H1 (cell line): ENCODE measurements around the gene CHST12. TPM values are rescaled to one million over a fixed set of nuclear protein-coding genes. Genes with fewer than 3 reads are reported as not detected.
A peak's percentile ranks its signal among the peaks of the same experiment; 100 is the strongest.

Experiments used
- CTCF ChIA-PET: fragments of 300-600 bp; sonication (Branson Sonifier 250); formaldehyde crosslinking; loops from one replicate; lab custom pipeline; 2021; ENCODE audit not compliant: partially characterized antibody; lab: Charles Lee
- POLR2A ChIA-PET: fragments of 300-600 bp; sonication (Branson Sonifier 250); formaldehyde crosslinking; loops from one replicate; lab custom pipeline; 2021; ENCODE audit warnings: inconsistent platforms; ENCODE audit not compliant: partially characterized antibody; lab: Charles Lee
- DNase-seq, 2 experiments: peaks; one replicate each; pipeline versions ENCODE4 v3.0.0 to v3.0.0-alpha.2; 2010 to 2022; ENCODE audit warnings: low spot score in 2 of 2, low read depth in 1 of 2, mixed read lengths in 1 of 2
- FAIRE-seq: peaks from 2 replicates; lab custom pipeline; 2011; peaks lifted over from hg19 to GRCh38; lab: Jason Lieb, UNC
- H2AFZ ChIP-seq: 2 replicates; pipeline ENCODE4 v1.8.1; 2012; ENCODE audit warnings: low read length, inconsistent platforms
- H2AK5ac ChIP-seq: 2 replicates; pipeline ENCODE4 v1.6.1; 2013; ENCODE audit warnings: low read depth, low read length
- H2BK120ac ChIP-seq: replicated peaks from 2 replicates; pipeline ENCODE3; 2013; ENCODE audit warnings: low read depth, low read length, inconsistent platforms
- H2BK12ac ChIP-seq: 2 replicates; pipeline ENCODE4 v1.6.1; 2013; ENCODE audit warnings: low read depth, low read length
- H2BK15ac ChIP-seq: 2 replicates; pipeline ENCODE4 v1.6.1; 2013; ENCODE audit warnings: low read length
- H2BK20ac ChIP-seq: 2 replicates; pipeline ENCODE4 v1.6.1; 2013; ENCODE audit warnings: low read length
- H2BK5ac ChIP-seq: 2 replicates; pipeline ENCODE4 v1.6.1; 2013; ENCODE audit warnings: low read depth, low read length
- H3K14ac ChIP-seq: 2 replicates; pipeline ENCODE4 v1.6.1; 2013; ENCODE audit warnings: inconsistent platforms; ENCODE audit not compliant: insufficient read length
- H3K18ac ChIP-seq: 2 replicates; pipeline ENCODE4 v1.6.1; 2013; ENCODE audit warnings: low read length; ENCODE audit errors: extremely low read depth
- H3K23ac ChIP-seq: 2 replicates; pipeline ENCODE4 v1.6.1; 2013; ENCODE audit warnings: inconsistent platforms; ENCODE audit not compliant: insufficient read length
- H3K23me2 ChIP-seq: 2 replicates; pipeline ENCODE4 v1.6.1; 2013; ENCODE audit warnings: low read depth, low read length
- H3K27ac ChIP-seq: 2 replicates; pipeline ENCODE4 v1.6.1; 2011; ENCODE audit warnings: low read depth, low read length, inconsistent platforms
- H3K27me3 ChIP-seq, 4 experiments: replicated peaks in 1 of 4; 1 replicate in 1 of 4; 2 replicates in 3 of 4; pipeline versions ENCODE4 v1.6.1 to v1.8.1; 2011 to 2013; ENCODE audit warnings: low read length in 3 of 4, mild to moderate bottlenecking in 3 of 4, inconsistent platforms in 2 of 4, mixed read lengths in 2 of 4, moderate library complexity in 1 of 4; ENCODE audit not compliant: control insufficient read depth in 3 of 4, insufficient read depth in 3 of 4; ENCODE audit errors: extremely low read depth in 1 of 4
- H3K36me3 ChIP-seq, 4 experiments: 2 replicates each; pipeline versions ENCODE4 v1.6.1 to v1.8.1; 2011 to 2013; ENCODE audit warnings: mild to moderate bottlenecking in 4 of 4, low read length in 3 of 4, moderate library complexity in 2 of 4, control low read depth in 1 of 4, inconsistent platforms in 1 of 4; ENCODE audit not compliant: insufficient read depth in 4 of 4, control insufficient read depth in 2 of 4
- H3K4ac ChIP-seq: replicated peaks from 2 replicates; pipeline ENCODE3; 2013; ENCODE audit warnings: low read length, low read depth, mixed read lengths, inconsistent platforms; ENCODE audit not compliant: insufficient read length
- H3K4me1 ChIP-seq, 4 experiments: replicated peaks in 1 of 4; 1 replicate in 1 of 4; 2 replicates in 3 of 4; pipeline versions ENCODE4 v1.6.1 to v1.8.1; 2011 to 2013; ENCODE audit warnings: low read length in 3 of 4, inconsistent platforms in 2 of 4, mixed read lengths in 1 of 4; ENCODE audit not compliant: insufficient read depth in 4 of 4, control insufficient read depth in 3 of 4
- H3K4me2 ChIP-seq, 2 experiments: 2 replicates each; pipeline versions ENCODE4 v1.6.1 to v1.8.1; 2011 to 2013; ENCODE audit warnings: low read depth in 2 of 2, low read length in 2 of 2, control low read depth in 1 of 2, inconsistent platforms in 1 of 2, mild to moderate bottlenecking in 1 of 2; ENCODE audit not compliant: insufficient read depth in 1 of 2
- H3K4me3 ChIP-seq, 4 experiments: fragments of 200-600, 300-600 bp in 1 of 4; sonication (generic), shearing (Covaris generic), sonication (Bioruptor Twin) in 1 of 4; 2 replicates each; pipeline versions ENCODE4 v1.5.1 to v1.8.1; 2011 to 2016; ENCODE audit warnings: low read length in 4 of 4, low read depth in 3 of 4, control low read depth in 2 of 4, inconsistent platforms in 2 of 4, mild to moderate bottlenecking in 2 of 4, mixed read lengths in 1 of 4, moderate library complexity in 1 of 4; ENCODE audit not compliant: insufficient read depth in 2 of 4; ENCODE audit errors: extremely low read depth in 1 of 4
- H3K56ac ChIP-seq: replicated peaks from 2 replicates; pipeline ENCODE3; 2013; ENCODE audit warnings: low read depth, mild to moderate bottlenecking, mixed read lengths, low read length, inconsistent platforms; ENCODE audit not compliant: insufficient read length
- H3K79me1 ChIP-seq: 2 replicates; pipeline ENCODE4 v1.6.1; 2013; ENCODE audit warnings: low read depth, low read length, control low read depth
- H3K79me2 ChIP-seq, 2 experiments: 2 replicates each; pipeline versions ENCODE4 v1.6.1 to v1.8.1; 2012 to 2013; ENCODE audit warnings: low read length in 2 of 2, mild to moderate bottlenecking in 2 of 2, inconsistent platforms in 1 of 2; ENCODE audit not compliant: insufficient read depth in 2 of 2, control insufficient read depth in 1 of 2
- H3K9ac ChIP-seq, 4 experiments: replicated peaks in 1 of 4; 1 replicate in 1 of 4; 2 replicates in 3 of 4; pipeline versions ENCODE4 v1.6.1 to v1.8.1; 2011 to 2013; ENCODE audit warnings: low read depth in 3 of 4, low read length in 3 of 4, control low read depth in 2 of 4, mild to moderate bottlenecking in 2 of 4, moderate library complexity in 2 of 4, inconsistent platforms in 1 of 4; ENCODE audit errors: extremely low read depth in 1 of 4
- H3K9me3 ChIP-seq, 2 experiments: 2 replicates each; pipeline versions ENCODE4 v1.6.1 to v1.8.1; 2012 to 2013; ENCODE audit warnings: mild to moderate bottlenecking in 2 of 2, moderate library complexity in 2 of 2, control low read depth in 1 of 2, inconsistent platforms in 1 of 2, low read depth in 1 of 2, low read length in 1 of 2, mixed read lengths in 1 of 2; ENCODE audit not compliant: insufficient read depth in 2 of 2
- H4K20me1 ChIP-seq, 2 experiments: replicated peaks in 1 of 2; 2 replicates each; pipeline versions ENCODE3 to v1.8.1; 2011 to 2013; ENCODE audit warnings: inconsistent platforms in 2 of 2, low read length in 2 of 2, mild to moderate bottlenecking in 1 of 2; ENCODE audit not compliant: insufficient read depth in 2 of 2, control insufficient read depth in 1 of 2
- H4K5ac ChIP-seq: 2 replicates; pipeline ENCODE4 v1.6.1; 2013; ENCODE audit warnings: low read length, low read depth, mixed read lengths, inconsistent platforms; ENCODE audit not compliant: insufficient read length
- H4K8ac ChIP-seq: 2 replicates; pipeline ENCODE4 v1.8.0; 2013; ENCODE audit warnings: mild to moderate bottlenecking, moderate library complexity, low read length, inconsistent platforms; ENCODE audit not compliant: insufficient read depth; ENCODE audit errors: extremely low read depth
- H4K91ac ChIP-seq: replicated peaks from 2 replicates; pipeline ENCODE3; 2013; ENCODE audit warnings: low read length, mixed read lengths, inconsistent platforms; ENCODE audit not compliant: insufficient read length
- TAF1 ChIP-seq: IDR thresholded peaks from 2 replicates; pipeline ENCODE4 v1.6.1; 2011; ENCODE audit warnings: mild to moderate bottlenecking, low read depth, low read length
- TEAD4 ChIP-seq: IDR thresholded peaks from 2 replicates; pipeline ENCODE4 v1.6.1; 2012; ENCODE audit warnings: low read depth, low read length, inconsistent platforms, mixed read lengths
- WGBS, 2 experiments: shearing (Covaris generic) in 1 of 2; methylation state at CpG; one replicate each; pipeline versions ENCODE4 v1.1.6 to v1.1.7; 2013 to 2015; ENCODE audit warnings: low lambda C conversion rate in 2 of 2, mixed read lengths in 2 of 2, inconsistent platforms in 1 of 2, low coverage in 1 of 2, missing lambda C conversion rate in 1 of 2; ENCODE audit not compliant: insufficient replicate concordance in 2 of 2, insufficient coverage in 1 of 2, insufficient read length in 1 of 2; ENCODE audit errors: extremely low coverage in 1 of 2, missing lambda C conversion rate in 1 of 2; 5-methylcytosine and 5-hydroxymethylcytosine counted together
- polyA plus RNA-seq, 7 experiments: library from polyadenylated mRNA; depleted of rRNA in 3 of 7; stranded (reverse) in 5 of 7; unstranded in 2 of 7; fragments of >200 nt in 5 of 7; fragments of 200-250 nt in 2 of 7; gene quantifications; 1 replicate in 5 of 7; 2 replicates in 1 of 7; 4 replicates in 1 of 7; pipeline versions ENCODE4 v1.2.1 to v1.2.3, GENCODE V29; 2011 to 2013; ENCODE audit warnings: missing spikeins in 2 of 7, mixed read lengths in 2 of 7
- total RNA-seq: library from RNA; stranded (reverse); fragmentation: NEBNext Ultra II Directional; extraction: Animal tissue kit (Norgen Biotek cat#: 25700); gene quantifications from 2 replicates; pipeline ENCODE4 v1.2.1, GENCODE V29; 2021

The CHST12 gene
- total and polyA plus RNA-seq, 2 of the 8 experiments (the other 6 are each of a cell fraction or from before 2014, with no cell fraction given), result 13.4 to 24.1 TPM

DNA sequence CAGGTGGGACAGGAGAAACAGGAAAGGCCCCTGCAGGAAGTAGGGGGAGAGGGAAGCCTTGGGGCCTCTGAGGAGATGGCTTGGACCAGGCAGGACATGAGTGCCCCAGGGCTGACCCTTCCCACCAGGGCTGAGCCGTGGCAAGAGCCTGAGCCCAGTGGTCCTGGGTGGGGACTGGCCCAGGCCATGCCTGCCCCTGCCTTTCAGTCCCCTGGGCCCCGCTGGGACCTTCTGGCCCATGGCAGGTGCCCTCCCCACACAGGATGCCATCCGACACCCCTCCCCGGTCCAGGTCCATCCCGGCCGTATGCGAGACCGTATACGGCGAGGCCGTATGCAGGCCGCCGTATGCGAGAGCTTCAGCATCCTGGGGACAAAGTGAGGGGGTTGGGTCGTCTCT is 70.8 kb downstream of the CHST12 start:
- H4K91ac ChIP-seq, result peak overlapping the region; percentile 78
- no peak overlapping the region for H3K9ac ChIP-seq
- no peaks in the 10 kb centered on the region for H3K36me3 ChIP-seq
- no peak overlapping the region for H2AK5ac ChIP-seq
- peaks cover 0 to 40% (median 23%) of the 10 kb centered on the region in 4 experiments; a peak in 6 of 7 replicates for H3K4me1 ChIP-seq
- POLR2A ChIA-PET, result interaction anchor here (0.8 to 1.2 kb wide), 4 partner anchors 8 to 56 kb away, joined by 3 to 5 read pairs (median 3); no protein-coding TSS in a partner anchor
- H3K23me2 ChIP-seq, result no peaks in the 10 kb centered on the region; the same call in 1 of the 2 replicates
- H3K27ac ChIP-seq, result no peak overlapping the region
- TF ChIP-seq TEAD4 (peak; percentile 14; the same call in 1 of the 2 replicates), TAF1 (no peak)
- TF ChIP-seq, all 59 proteins: peak for 1
- no peak overlapping the region for H3K4me2 ChIP-seq
- H4K8ac ChIP-seq, result peak overlapping the region; percentile 83; the same call in 1 of the 2 replicates
- no peaks in the 10 kb centered on the region for H3K9me3 ChIP-seq
- H2BK12ac ChIP-seq, result peak overlapping the region; percentile 87; the same call in 1 of the 2 replicates
- H3K56ac ChIP-seq, result no peak overlapping the region
- H2AFZ ChIP-seq, result no peak overlapping the region
- H3K14ac ChIP-seq, result no peak overlapping the region
- no peak overlapping the region for H3K23ac ChIP-seq
- H3K79me2 ChIP-seq, result no peaks in the 10 kb centered on the region
- peak overlapping the region; percentile 95; the same call in 1 of the 2 replicates for H2BK5ac ChIP-seq
- no peaks in the 10 kb centered on the region; a peak in 2 of 7 replicates for H3K27me3 ChIP-seq
- no peak for DNase-seq
- WGBS, 2 experiments, result 46% methylated on average over 13 of the region's 15 CpGs; no CpG with 5 or more reads in 1 of the 2 experiments
- H2BK20ac ChIP-seq, result peak overlapping the region; percentile 98
- H2BK120ac ChIP-seq, result peak overlapping the region; percentile 69
- FAIRE-seq, result no peak
- no peaks in the 10 kb centered on the region for H4K20me1 ChIP-seq
- H3K79me1 ChIP-seq, result no peaks in the 10 kb centered on the region
- H3K18ac ChIP-seq, result peak overlapping the region; percentile 83
- H3K4me3 ChIP-seq, result no peak overlapping the region
- H2BK15ac ChIP-seq, result 0 out of 2 replicates have a peak overlapping the region, but pooled peaks have one; percentile 46
- no peak overlapping the region for H4K5ac ChIP-seq
- CTCF ChIA-PET, result interaction anchor here (0.6 to 15.9 kb wide), 9 partner anchors 8 to 201 kb away, joined by 3 to 266 read pairs (median 3); no protein-coding TSS in a partner anchor
- peak overlapping the region; percentile 74 for H3K4ac ChIP-seq
